Neural cell (in vitro differentiated cells): Measurements from ENCODE around the gene PSME3IP1.

Experiments
- CTCF ChIP-seq: fragments of 450-650 bp; IDR thresholded peaks from 2 replicates; pipeline ENCODE4 v1.5.1; 2014; ENCODE audit warnings: antibody characterized with exemption, mild to moderate bottlenecking, moderate library complexity; ENCODE audit not compliant: poor library complexity, severe bottlenecking
- EP300 ChIP-seq: fragments of 450-650 bp; conservative IDR thresholded peaks from 2 replicates; pipeline ENCODE4 v1.6.1; 2014; ENCODE audit warnings: antibody characterized with exemption, mild to moderate bottlenecking, moderate library complexity; ENCODE audit not compliant: poor library complexity, severe bottlenecking
- EZH2 ChIP-seq: fragments of 200-600, 300-800 bp; shearing (Covaris generic), sonication (generic); IDR thresholded peaks from 2 replicates; pipeline ENCODE4 v1.6.1; 2014; ENCODE audit warnings: antibody characterized with exemption, low read length, borderline replicate concordance, mild to moderate bottlenecking; ENCODE audit not compliant: insufficient read depth, poor library complexity, severe bottlenecking
- MXI1 ChIP-seq: fragments of 450-650 bp; conservative IDR thresholded peaks from 2 replicates; pipeline ENCODE4 v1.6.1; 2014; ENCODE audit warnings: antibody characterized with exemption, mild to moderate bottlenecking; ENCODE audit not compliant: poor library complexity, severe bottlenecking
- REST ChIP-seq: IDR thresholded peaks from 2 replicates; pipeline ENCODE4 v1.6.1; 2012; ENCODE audit warnings: borderline replicate concordance
- TAF1 ChIP-seq: IDR thresholded peaks from 2 replicates; pipeline ENCODE4 v1.6.1; 2012; ENCODE audit warnings: low read depth

DNA sequence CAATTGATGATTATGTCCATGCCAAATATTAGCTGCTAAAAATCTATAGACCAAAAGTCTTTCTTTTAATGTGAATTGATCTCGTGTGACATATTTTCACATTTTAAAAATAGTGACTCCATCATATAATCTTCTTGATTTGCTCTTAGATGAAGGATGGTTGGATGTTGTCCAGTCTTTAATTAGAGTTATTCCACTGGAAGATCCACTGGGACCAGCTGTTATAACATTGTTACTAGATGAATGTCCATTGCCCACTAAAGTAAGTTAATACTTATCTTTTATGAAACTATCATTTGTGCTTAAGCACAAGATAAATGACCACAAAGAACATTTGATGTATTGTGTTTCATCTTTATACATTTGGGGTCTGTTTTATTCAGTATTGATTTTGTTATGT is 23.1 kb upstream of the PSME3IP1 start:
- TF ChIP-seq EP300 (no peak), MXI1 (no peak), CTCF (no peak), EZH2 (no peak), REST (no peak), TAF1 (no peak)
